Measurements from ENCODE around the gene CHTF8. TPM values are rescaled to one million over a fixed set of nuclear protein-coding genes. Genes with fewer than 3 reads are reported as not detected.

Gene CHTF8
- polyA plus RNA-seq (ENCODE audit: insufficient read length in 3 of 3) = 100 to 1,000 TPM; 143 to 177 (median 160) TPM
- long read RNA-seq, donor 1, transcript CHTF8-201 (1 exons, 2,561 nt) = major isoform, 69 of 107 reads
- long read RNA-seq, donor 1, transcript CHTF8-205 (3 exons, 856 nt) = minor isoform, 8 of 107 reads
- long read RNA-seq, donor 1, transcript CHTF8-203 (4 exons, 2,903 nt) = minor isoform, 19 of 107 reads
- long read RNA-seq, donor 1, partial matches to known transcripts = 0 of 107 reads
- long read RNA-seq, donor 1, other reads (novel, unspliced or antisense) = 0 of 107 reads
- long read RNA-seq, donor 2, transcript CHTF8-203 (4 exons, 2,903 nt) = minor isoform, 10 of 102 reads
- long read RNA-seq, donor 2, transcript CHTF8-205 (3 exons, 856 nt) = minor isoform, 11 of 102 reads
- long read RNA-seq, donor 2, transcript CHTF8-201 (1 exons, 2,561 nt) = major isoform, 73 of 102 reads
- long read RNA-seq, donor 2, partial matches to known transcripts = 0 of 102 reads
- long read RNA-seq, donor 2, other reads (novel, unspliced or antisense) = 0 of 102 reads
- long read RNA-seq, donor 3, transcript CHTF8-203 (4 exons, 2,903 nt) = minor isoform, 27 of 133 reads
- long read RNA-seq, donor 3, transcript CHTF8-205 (3 exons, 856 nt) = minor isoform, 15 of 133 reads
- long read RNA-seq, donor 3, transcript CHTF8-201 (1 exons, 2,561 nt) = major isoform, 69 of 133 reads
- long read RNA-seq, donor 3, transcript CHTF8-202 (4 exons, 1,073 nt) = minor isoform, 6 of 133 reads
- long read RNA-seq, donor 3, partial matches to known transcripts = 13 of 133 reads
- long read RNA-seq, donor 3, other reads (novel, unspliced or antisense) = 0 of 133 reads
- long read RNA-seq, donor 4, transcript CHTF8-201 (1 exons, 2,561 nt) = major isoform, 40 of 105 reads
- long read RNA-seq, donor 4, transcript CHTF8-205 (3 exons, 856 nt) = minor isoform, 10 of 105 reads
- long read RNA-seq, donor 4, transcript CHTF8-202 (4 exons, 1,073 nt) = minor isoform, 6 of 105 reads
- long read RNA-seq, donor 4, transcript CHTF8-203 (4 exons, 2,903 nt) = minor isoform, 15 of 105 reads
- long read RNA-seq, donor 4, partial matches to known transcripts = 19 of 105 reads
- long read RNA-seq, donor 4, other reads (novel, unspliced or antisense) = 8 of 105 reads
- long read RNA-seq, donor 5 = 0 reads
- long read RNA-seq, donor 6, transcript CHTF8-203 (4 exons, 2,903 nt) = minor isoform, 22 of 102 reads
- long read RNA-seq, donor 6, transcript CHTF8-205 (3 exons, 856 nt) = minor isoform, 16 of 102 reads
- long read RNA-seq, donor 6, transcript CHTF8-201 (1 exons, 2,561 nt) = major isoform, 49 of 102 reads
- long read RNA-seq, donor 6, partial matches to known transcripts = 5 of 102 reads
- long read RNA-seq, donor 6, other reads (novel, unspliced or antisense) = 0 of 102 reads
- long read RNA-seq, donor 7, transcript CHTF8-202 (4 exons, 1,073 nt) = minor isoform, 5 of 150 reads
- long read RNA-seq, donor 7, transcript CHTF8-203 (4 exons, 2,903 nt) = minor isoform, 13 of 150 reads
- long read RNA-seq, donor 7, transcript CHTF8-201 (1 exons, 2,561 nt) = major isoform, 78 of 150 reads
- long read RNA-seq, donor 7, transcript CHTF8-205 (3 exons, 856 nt) = minor isoform, 9 of 150 reads
- long read RNA-seq, donor 7, partial matches to known transcripts = 28 of 150 reads
- long read RNA-seq, donor 7, other reads (novel, unspliced or antisense) = 12 of 150 reads
- long read RNA-seq, donor 8 = 0 reads
- long read RNA-seq, donor 9, transcript CHTF8-202 (4 exons, 1,073 nt) = minor isoform, 9 of 88 reads
- long read RNA-seq, donor 9, transcript CHTF8-203 (4 exons, 2,903 nt) = minor isoform, 17 of 88 reads
- long read RNA-seq, donor 9, transcript CHTF8-205 (3 exons, 856 nt) = minor isoform, 11 of 88 reads
- long read RNA-seq, donor 9, transcript CHTF8-201 (1 exons, 2,561 nt) = major isoform, 47 of 88 reads
- long read RNA-seq, donor 9, partial matches to known transcripts = 0 of 88 reads
- long read RNA-seq, donor 9, other reads (novel, unspliced or antisense) = 0 of 88 reads
- long read RNA-seq, donor 10, transcript CHTF8-202 (4 exons, 1,073 nt) = minor isoform, 5 of 116 reads
- long read RNA-seq, donor 10, transcript CHTF8-203 (4 exons, 2,903 nt) = minor isoform, 19 of 116 reads
- long read RNA-seq, donor 10, transcript CHTF8-205 (3 exons, 856 nt) = minor isoform, 18 of 116 reads
- long read RNA-seq, donor 10, transcript CHTF8-201 (1 exons, 2,561 nt) = major isoform, 68 of 116 reads
- long read RNA-seq, donor 10, partial matches to known transcripts = 0 of 116 reads
- long read RNA-seq, donor 10, other reads (novel, unspliced or antisense) = 0 of 116 reads
- long read RNA-seq, donor 11, transcript CHTF8-203 (4 exons, 2,903 nt) = minor isoform, 9 of 78 reads
- long read RNA-seq, donor 11, transcript CHTF8-201 (1 exons, 2,561 nt) = major isoform, 42 of 78 reads
- long read RNA-seq, donor 11, transcript CHTF8-205 (3 exons, 856 nt) = minor isoform, 10 of 78 reads
- long read RNA-seq, donor 11, partial matches to known transcripts = 14 of 78 reads
- long read RNA-seq, donor 11, other reads (novel, unspliced or antisense) = 0 of 78 reads
- long read RNA-seq, donor 12, transcript CHTF8-203 (4 exons, 2,903 nt) = minor isoform, 8 of 44 reads
- long read RNA-seq, donor 12, transcript CHTF8-201 (1 exons, 2,561 nt) = major isoform, 25 of 44 reads
- long read RNA-seq, donor 12, partial matches to known transcripts = 0 of 44 reads
- long read RNA-seq, donor 12, other reads (novel, unspliced or antisense) = 0 of 44 reads
- long read RNA-seq, donor 13 = 0 reads
- long read RNA-seq, donor 14, transcript CHTF8-203 (4 exons, 2,903 nt) = minor isoform, 15 of 66 reads
- long read RNA-seq, donor 14, transcript CHTF8-201 (1 exons, 2,561 nt) = major isoform, 37 of 66 reads
- long read RNA-seq, donor 14, transcript CHTF8-205 (3 exons, 856 nt) = minor isoform, 5 of 66 reads
- long read RNA-seq, donor 14, partial matches to known transcripts = 5 of 66 reads
- long read RNA-seq, donor 14, other reads (novel, unspliced or antisense) = 0 of 66 reads
- long read RNA-seq, donor 15, transcript CHTF8-201 (1 exons, 2,561 nt) = major isoform, 21 of 39 reads
- long read RNA-seq, donor 15, transcript CHTF8-203 (4 exons, 2,903 nt) = minor isoform, 7 of 39 reads
- long read RNA-seq, donor 15, partial matches to known transcripts = 0 of 39 reads
- long read RNA-seq, donor 15, other reads (novel, unspliced or antisense) = 0 of 39 reads
- long read RNA-seq, donor 16, transcript CHTF8-201 (1 exons, 2,561 nt) = major isoform, 109 of 369 reads
- long read RNA-seq, donor 16, transcript CHTF8-205 (3 exons, 856 nt) = minor isoform, 30 of 369 reads
- long read RNA-seq, donor 16, transcript CHTF8-202 (4 exons, 1,073 nt) = minor isoform, 14 of 369 reads
- long read RNA-seq, donor 16, transcript CHTF8-203 (4 exons, 2,903 nt) = minor isoform, 44 of 369 reads
- long read RNA-seq, donor 16, partial matches to known transcripts = 132 of 369 reads
- long read RNA-seq, donor 16, other reads (novel, unspliced or antisense) = 30 of 369 reads

GRCh38 chr16:69132424-69133252 is at the start of gene CHTF8, which contains the start of gene UTP4:
CHTF8 (minus strand) TSS chr16:69132588; CDS start chr16:69121458, 11,130 bp downstream.
UTP4 (plus strand) TSS chr16:69132649; CDS start chr16:69133460, 811 bp downstream.
- peak in 10 of 11 donors; percentile 51 to 86 (median 73) for DNase-seq (ENCODE audit: extremely low read depth in 1 of 11, low read depth in 9 of 11, low spot score in 4 of 11)

DNA sequence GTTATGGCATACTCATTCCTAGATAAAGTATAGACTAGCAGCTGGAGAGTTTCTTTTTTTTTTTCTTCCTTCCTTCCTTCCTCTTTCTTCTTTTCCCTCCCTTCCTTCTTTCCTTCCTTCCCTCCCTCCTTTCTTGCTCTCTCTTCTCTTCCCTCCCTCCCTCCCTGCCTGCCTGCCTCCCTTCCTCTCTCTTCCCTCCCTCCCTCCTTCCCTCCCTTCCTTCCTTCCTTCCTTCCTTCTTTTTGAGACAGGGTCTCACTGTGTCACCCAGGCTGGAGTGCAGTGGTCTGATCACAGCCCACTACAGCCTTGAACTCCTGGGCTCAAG is 47.6 kb upstream of the CHTF8 start:
- DNase-seq (ENCODE audit: extremely low read depth in 1 of 11, low read depth in 9 of 11, low spot score in 4 of 11) = no peak

DNA sequence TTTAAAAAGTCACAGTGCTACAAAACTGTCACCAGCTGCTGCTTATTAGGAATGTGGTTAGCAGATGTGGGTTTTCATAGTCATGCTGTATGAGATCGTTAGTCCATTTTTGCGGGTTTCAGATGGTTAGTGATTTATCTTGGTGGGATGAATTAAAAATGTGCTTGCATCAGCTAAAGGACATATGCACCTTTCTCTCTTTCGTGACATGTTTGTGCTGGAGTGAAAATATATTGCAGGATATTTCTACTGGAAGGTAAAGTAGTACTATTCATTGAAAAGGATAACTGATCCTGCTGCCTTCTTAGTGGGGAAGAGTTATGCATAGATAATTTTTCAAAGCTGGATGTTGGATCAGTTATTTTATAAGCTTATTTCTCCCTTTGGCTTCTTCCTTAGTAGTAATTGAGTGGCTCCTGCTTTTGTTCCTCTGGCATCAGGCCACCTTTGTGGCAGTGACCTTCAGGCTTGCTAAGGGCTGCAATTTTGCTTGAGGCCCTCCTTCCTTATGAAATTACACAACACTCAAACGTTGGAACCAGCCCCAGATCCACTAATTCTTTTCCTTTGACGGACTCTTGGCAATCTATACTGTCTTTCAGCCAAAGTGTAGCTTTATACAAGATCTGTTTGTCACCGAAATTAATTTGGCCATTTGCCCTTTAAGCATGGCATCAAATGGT is 47.1 kb upstream of the CHTF8 start:
- DNase-seq (ENCODE audit: extremely low read depth in 1 of 11, low read depth in 9 of 11, low spot score in 4 of 11) = peak in 5 of 11 donors; percentile 54 to 73 (median 58)

DNA sequence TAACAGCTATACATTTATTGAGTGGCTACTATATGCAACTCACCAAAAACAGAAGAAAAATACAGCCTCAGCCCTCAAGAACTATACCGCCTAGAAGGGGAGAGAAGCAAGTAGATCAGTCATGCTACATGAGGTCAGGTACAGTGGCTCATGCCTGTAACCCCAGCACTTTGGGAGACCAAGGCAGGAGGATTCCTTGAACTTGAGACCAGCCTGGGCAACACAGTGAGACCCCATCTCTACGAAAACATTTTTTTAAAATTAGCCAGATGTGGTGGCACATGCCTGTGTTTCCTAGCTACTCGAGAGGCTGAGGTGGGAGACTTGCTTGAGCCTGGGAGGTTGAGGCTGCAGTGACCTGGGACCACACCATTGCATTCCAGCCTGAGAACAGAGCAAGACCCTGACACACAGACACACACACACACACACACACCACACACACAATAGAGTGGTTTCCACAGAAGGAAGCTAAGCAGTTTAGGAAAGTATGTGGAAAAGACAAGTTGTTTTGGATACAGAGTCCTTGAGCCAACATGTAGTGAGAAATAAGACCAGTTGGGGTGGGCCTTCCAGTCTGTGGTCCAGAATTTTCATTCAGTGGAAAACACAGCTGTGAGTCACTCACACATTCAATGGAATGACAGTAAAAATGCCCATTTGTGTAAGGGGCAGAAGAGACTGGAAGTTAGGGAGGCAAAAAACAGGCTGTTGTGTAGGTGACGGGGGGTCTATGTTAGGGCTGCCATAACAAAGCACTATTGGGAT is 43.8 kb upstream of the CHTF8 start:
- DNase-seq (ENCODE audit: extremely low read depth in 1 of 11, low read depth in 9 of 11, low spot score in 4 of 11) = no peak

DNA sequence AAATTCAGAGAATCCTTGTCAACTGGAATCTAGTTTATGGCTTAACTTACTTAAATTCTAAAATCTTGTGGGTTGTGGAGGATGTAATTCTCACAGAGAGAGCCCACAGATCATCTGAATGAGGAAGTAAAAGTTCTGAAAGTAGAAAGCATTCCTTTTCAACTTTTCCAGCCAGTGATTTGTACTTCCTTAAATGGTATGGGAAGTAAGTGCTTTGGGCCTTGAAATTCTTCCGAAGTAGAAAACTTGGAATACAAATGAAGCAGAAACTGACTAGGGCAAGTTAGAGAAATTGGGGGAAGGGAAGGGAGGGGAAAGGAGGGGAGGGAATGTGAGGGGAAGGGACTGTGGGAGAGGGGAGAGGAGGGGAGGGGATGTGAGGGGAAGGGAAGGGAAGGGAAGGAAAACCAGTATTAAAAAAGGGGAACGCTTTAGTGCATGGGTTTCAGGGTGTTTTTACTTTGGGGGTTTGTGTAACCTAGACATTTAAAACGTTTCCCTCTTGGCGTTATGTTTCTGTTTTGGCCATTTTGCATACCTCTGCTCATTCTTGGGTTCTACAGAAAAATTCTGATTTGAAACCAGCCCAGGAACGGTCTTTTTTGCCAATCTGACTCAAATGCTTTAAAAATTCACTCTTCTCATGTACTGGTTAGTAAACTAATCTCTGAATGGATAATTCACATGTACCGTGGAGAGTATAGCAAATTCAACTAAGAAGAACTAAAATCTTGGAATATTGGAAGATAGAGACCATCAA is 39.1 kb upstream of the CHTF8 start:
- peak in 3 of 11 donors; percentile 53 to 60 (median 54) for DNase-seq (ENCODE audit: extremely low read depth in 1 of 11, low read depth in 9 of 11, low spot score in 4 of 11)

DNA sequence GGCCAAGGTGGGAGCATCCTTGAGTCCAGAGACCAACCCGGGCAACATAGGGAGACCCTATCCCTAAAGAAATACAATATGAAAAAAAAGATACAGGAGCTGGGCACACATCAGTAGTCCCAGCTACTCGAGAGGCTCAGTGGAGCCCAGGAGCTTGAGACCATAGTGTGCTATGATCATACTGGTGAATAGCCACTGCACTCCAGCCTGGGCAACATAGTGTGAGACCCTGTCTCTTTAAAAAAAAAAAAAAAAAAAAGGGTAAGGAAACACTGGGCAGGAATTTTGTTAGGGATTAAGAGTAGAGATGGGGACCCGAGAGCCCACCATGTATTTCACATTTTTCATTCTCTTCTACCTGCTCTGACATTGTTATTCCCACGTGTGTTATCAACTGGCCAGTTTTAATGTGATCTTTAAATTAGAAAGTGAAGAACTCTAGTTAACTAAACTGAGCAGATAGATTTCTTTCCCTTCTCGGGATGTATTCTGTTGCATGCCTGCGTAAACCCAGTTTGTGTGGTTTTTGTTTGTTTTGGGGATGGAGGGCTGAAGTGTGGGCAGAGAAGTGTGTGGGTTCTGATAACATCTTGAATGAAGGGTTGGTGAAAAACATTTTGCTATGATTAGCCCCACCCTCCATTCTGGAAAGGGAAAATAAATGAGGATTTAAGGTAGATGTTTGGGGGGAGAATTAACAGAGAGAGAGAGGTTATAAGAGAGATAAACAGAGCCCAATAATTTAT is 37.4 kb upstream of the CHTF8 start:
- DNase-seq (ENCODE audit: extremely low read depth in 1 of 11, low read depth in 9 of 11, low spot score in 4 of 11) = no peak

GRCh38 chr16:69169051-69169450 is 36.7 kb upstream of the CHTF8 start:
- no peak for DNase-seq (ENCODE audit: extremely low read depth in 1 of 11, low read depth in 9 of 11, low spot score in 4 of 11)

- DNase-seq (ENCODE audit: extremely low read depth in 1 of 11, low read depth in 9 of 11, low spot score in 4 of 11) = no peak
These were observed 34.9 kb upstream of the CHTF8 start for GRCh38 chr16:69166946-69167930.

DNA sequence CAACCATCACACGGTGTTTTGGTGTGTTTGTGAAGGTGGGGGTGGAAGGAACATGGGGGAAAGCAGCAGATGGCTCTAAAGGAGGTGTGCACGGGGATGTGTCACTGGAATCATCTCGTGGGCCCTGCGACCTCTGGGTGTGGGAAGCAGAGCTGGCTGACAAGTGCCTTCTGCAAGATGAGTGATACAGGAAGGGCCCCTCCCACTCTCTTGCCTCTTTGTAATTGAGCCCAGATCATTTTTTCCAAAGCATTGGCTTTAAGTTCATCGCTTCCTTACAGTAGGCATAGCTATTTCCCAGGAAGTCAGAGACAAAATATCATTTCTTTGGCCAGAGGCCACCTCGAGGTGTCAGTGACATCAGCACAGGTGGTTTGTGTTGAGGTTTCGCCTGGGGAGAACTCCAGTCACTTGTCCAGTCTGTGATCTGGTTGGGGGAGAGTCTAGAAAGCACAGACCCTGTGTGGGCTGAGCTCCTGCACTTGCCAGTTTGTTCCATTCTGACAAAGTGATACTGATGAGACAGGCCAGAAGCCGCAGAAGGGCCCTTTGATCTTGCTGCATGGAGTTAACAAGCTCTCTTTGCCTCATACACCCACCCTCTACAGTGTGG is 33.9 kb upstream of the CHTF8 start:
- no peak for DNase-seq (ENCODE audit: extremely low read depth in 1 of 11, low read depth in 9 of 11, low spot score in 4 of 11)

DNA sequence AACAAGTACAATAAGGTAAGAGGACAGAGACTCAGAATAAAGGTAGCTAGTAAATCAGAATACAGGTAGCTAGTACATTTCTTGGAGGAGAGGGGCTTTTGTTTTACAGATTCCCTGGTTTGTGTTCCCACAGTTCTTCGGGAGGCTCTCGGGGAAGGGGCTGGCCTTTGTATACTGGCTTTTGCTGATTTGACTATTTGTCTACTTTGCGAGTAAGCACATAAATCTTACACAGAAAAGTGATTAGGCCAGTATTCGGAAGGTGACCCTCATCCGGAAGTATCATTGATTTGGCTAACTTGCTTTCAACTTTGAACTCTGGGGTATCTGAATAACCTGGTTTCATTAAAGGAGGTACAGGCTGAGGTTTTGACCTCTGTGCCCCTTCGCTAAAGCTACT is 33.2 kb upstream of the CHTF8 start:
- no peak for DNase-seq (ENCODE audit: extremely low read depth in 1 of 11, low read depth in 9 of 11, low spot score in 4 of 11)
